MCF 10A (cell line): ENCODE results near the gene ASZ1. TPM values are rescaled to one million over a fixed set of nuclear protein-coding genes. Genes with fewer than 3 reads are reported as not detected.

Source experiments
- BruUV-seq: library from RNA; stranded (reverse); fragments of 400-500 nt; replicated peaks from 2 replicates; lab custom pipeline; 2021; lab: Mats Ljungman, UMichigan
- CTCF ChIA-PET: fragments of 300-600 bp; sonication (Branson Sonifier 250); formaldehyde crosslinking; extraction: SDS; loops from one replicate; lab custom pipeline; 2021; ENCODE audit warnings: antibody characterized with exemption, inconsistent platforms; lab: Yijun Ruan, JAX
- POLR2A ChIA-PET: fragments of 300-600, 350-650 bp; sonication (Branson Sonifier 250); formaldehyde crosslinking; extraction: SDS; loops from one replicate; lab custom pipeline; 2020; ENCODE audit warnings: antibody characterized with exemption, inconsistent platforms; lab: Yijun Ruan, JAX
- DNase-seq: peaks from one replicate; pipeline ENCODE4 v3.0.0-alpha.2; 2018; ENCODE audit not compliant: unreplicated experiment
- H3K27ac Mint-ChIP-seq: one replicate; pipeline ENCODE4 v1.8.0; 2022; ENCODE audit warnings: mild to moderate bottlenecking, low read depth, mixed read lengths; ENCODE audit not compliant: unreplicated experiment
- H3K27me3 Mint-ChIP-seq: one replicate; pipeline ENCODE4 v1.8.0; 2022; ENCODE audit warnings: mixed read lengths; ENCODE audit not compliant: insufficient read depth, unreplicated experiment
- H3K36me3 Mint-ChIP-seq: one replicate; pipeline ENCODE4 v1.8.0; 2022; ENCODE audit warnings: mild to moderate bottlenecking, moderate library complexity, mixed read lengths; ENCODE audit not compliant: insufficient read depth, unreplicated experiment
- H3K4me1 Mint-ChIP-seq: one replicate; pipeline ENCODE4 v1.8.0; 2022; ENCODE audit warnings: mixed read lengths; ENCODE audit not compliant: insufficient read depth, unreplicated experiment
- H3K4me3 Mint-ChIP-seq: one replicate; pipeline ENCODE4 v1.8.0; 2022; ENCODE audit warnings: mild to moderate bottlenecking, moderate library complexity, mixed read lengths; ENCODE audit not compliant: unreplicated experiment
- H3K9me3 Mint-ChIP-seq: one replicate; pipeline ENCODE4 v1.8.0; 2022; ENCODE audit warnings: mixed read lengths; ENCODE audit not compliant: unreplicated experiment
- CTCF ChIP-seq: fragments of 200-600 bp; IDR thresholded peaks from one replicate; pipeline ENCODE4 v1.8.0; 2022; ENCODE audit warnings: antibody characterized with exemption, mild to moderate bottlenecking; ENCODE audit not compliant: unreplicated experiment
- intact Hi-C: fragments of 100-400 bp; cut with micrococcal nuclease; formaldehyde crosslinking; loops from 2 replicates; pipeline ENCODE4 v1.14.1; 2022
- total RNA-seq: library from RNA; stranded (reverse); gene quantifications from 2 replicates; pipeline ENCODE4 v1.2.3, GENCODE V29; 2022

ASZ1 gene
- total RNA-seq, 1 experiment from 2014 or later = not detected

DNA sequence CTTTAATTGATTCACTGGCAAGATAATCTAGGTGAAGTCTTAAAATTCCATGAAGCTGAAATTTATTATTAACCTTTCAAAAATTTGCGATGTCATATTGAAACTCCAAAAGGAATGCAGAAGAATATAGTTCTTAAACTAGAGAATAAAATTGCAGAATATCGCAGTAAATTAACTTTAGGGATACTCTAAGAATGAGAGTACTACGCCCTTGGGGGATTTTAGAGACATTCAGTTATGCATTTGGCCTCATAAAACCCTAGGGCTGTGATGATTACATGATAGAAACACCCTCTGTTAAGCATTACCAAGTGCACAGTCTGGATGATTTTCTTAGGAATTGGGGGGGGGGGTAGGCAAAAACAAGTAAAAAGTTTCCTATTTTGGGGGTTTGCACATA is 108.1 kb downstream of the ASZ1 start:
- Mint-ChIP-seq H3K36me3 (no peaks in the 10 kb centered on the region), H3K4me1 (no peaks in the 10 kb centered on the region), H3K4me3 (no peak overlapping the region), H3K9me3 (no peaks in the 10 kb centered on the region), H3K27ac (no peak overlapping the region), H3K27me3 (peaks cover 45% of the 10 kb centered on the region)
- BruUV-seq = no TSS peak
- no peak for TF ChIP-seq CTCF
- CTCF ChIA-PET = no interaction called here
- no peak for DNase-seq
- POLR2A ChIA-PET = no interaction called here
- intact Hi-C loops = no loop called here

- ChIA-PET POLR2A (no interaction called here), CTCF (interaction anchor here (0.6 kb wide), 1 partner anchor 361 kb away, joined by 3 read pairs; no protein-coding TSS in a partner anchor)
- Mint-ChIP-seq H3K27me3 (peaks cover 12% of the 10 kb centered on the region), H3K4me1 (no peaks in the 10 kb centered on the region), H3K36me3 (no peaks in the 10 kb centered on the region), H3K4me3 (no peak overlapping the region), H3K27ac (no peak overlapping the region), H3K9me3 (no peaks in the 10 kb centered on the region)
- intact Hi-C loops = no loop called here
- no TSS peak for BruUV-seq
- no peak for DNase-seq
- no peak for TF ChIP-seq CTCF
Measured at GRCh38 chr7:117313582-117313981, 113.7 kb downstream of the ASZ1 start.

Other genes starting within 250 kb of the ASZ1 start
- not detected in 2 replicates for gene WNT2, start 104.4 kb downstream of the ASZ1 start, total RNA-seq
- not detected in 2 replicates for gene CFTR, start 52.5 kb upstream of the ASZ1 start, total RNA-seq